IPS-20b (cell line): ENCODE results near the gene TMEM35A.
A peak's percentile ranks its signal among the peaks of the same experiment; 100 is the strongest.
"Not testable (repeated sequence)": the region's sequence is repeated elsewhere in the genome, so short reads cannot be mapped to it uniquely, and the experiment has no call there.

Experiments
- H3K27ac ChIP-seq: one replicate; pipeline ENCODE4 v1.5.1; 2013; ENCODE audit warnings: low read length
- H3K27me3 ChIP-seq: 2 replicates; pipeline ENCODE4 v1.6.1; 2013; ENCODE audit warnings: mild to moderate bottlenecking, low read length, inconsistent platforms; ENCODE audit not compliant: insufficient read depth
- H3K36me3 ChIP-seq: 2 replicates; pipeline ENCODE4 v1.6.1; 2013; ENCODE audit warnings: low read depth, mild to moderate bottlenecking, inconsistent platforms, low read length, moderate library complexity; ENCODE audit not compliant: insufficient read depth
- H3K4me1 ChIP-seq: 2 replicates; pipeline ENCODE4 v1.6.1; 2013; ENCODE audit warnings: mild to moderate bottlenecking, control low read depth, inconsistent platforms, low read length, moderate library complexity; ENCODE audit not compliant: insufficient read depth
- H3K4me3 ChIP-seq: 2 replicates; pipeline ENCODE4 v1.5.1; 2013; ENCODE audit warnings: mild to moderate bottlenecking, low read length, inconsistent platforms
- H3K9ac ChIP-seq: 2 replicates; pipeline ENCODE4 v1.6.1; 2013; ENCODE audit warnings: low read depth, mild to moderate bottlenecking, inconsistent platforms, low read length, moderate library complexity
- H3K9me3 ChIP-seq: 2 replicates; pipeline ENCODE4 v1.6.1; 2013; ENCODE audit warnings: mild to moderate bottlenecking, low read depth, low read length, inconsistent platforms; ENCODE audit not compliant: insufficient read depth

Gene TMEM35A, protein sequence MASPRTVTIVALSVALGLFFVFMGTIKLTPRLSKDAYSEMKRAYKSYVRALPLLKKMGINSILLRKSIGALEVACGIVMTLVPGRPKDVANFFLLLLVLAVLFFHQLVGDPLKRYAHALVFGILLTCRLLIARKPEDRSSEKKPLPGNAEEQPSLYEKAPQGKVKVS

DNA sequence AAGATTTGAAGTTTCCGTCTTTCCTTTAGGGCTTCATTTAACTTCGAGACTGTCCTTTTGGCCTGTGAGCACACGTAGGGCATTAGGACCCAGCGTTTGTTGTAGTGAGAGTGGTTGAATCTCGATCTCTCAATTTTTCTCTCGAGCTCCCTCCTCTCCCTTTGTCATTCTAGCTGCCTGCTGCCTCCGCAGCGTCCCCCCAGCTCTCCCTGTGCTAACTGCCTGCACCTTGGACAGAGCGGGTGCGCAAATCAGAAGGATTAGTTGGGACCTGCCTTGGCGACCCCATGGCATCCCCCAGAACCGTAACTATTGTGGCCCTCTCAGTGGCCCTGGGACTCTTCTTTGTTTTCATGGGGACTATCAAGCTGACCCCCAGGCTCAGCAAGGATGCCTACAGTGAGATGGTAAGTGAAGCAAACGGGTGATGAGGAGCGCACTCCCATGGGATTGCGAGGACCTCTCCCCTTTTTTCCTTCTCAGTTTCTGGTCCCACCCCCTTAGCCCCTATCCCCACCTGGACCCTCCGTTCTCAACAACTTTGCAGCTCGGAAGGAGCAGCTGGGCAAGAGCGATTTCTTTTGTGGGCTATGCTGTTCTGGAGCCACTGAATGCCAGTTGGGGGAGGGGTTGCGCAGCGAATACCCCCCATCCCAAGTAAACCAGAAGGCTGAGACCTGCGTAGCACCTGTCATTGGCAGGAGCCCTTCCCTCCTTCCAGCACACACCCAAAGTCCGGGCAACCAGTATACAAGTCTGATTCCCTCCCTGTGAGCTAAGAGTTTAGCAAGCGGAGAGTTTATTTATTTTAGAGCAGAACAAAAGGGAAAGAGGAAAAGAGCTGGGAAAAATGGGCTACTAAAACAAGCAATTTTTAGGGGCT lies at the start of gene TMEM35A:
TMEM35A (plus strand) TSS at position 164 of the 883 bp plus-strand sequence; CDS start at position 288, 124 bp downstream.
- peak within 1 kb of the TSS; percentile 72; the same call in 1 of the 2 replicates for H3K9ac ChIP-seq
- H3K36me3 ChIP-seq: no peaks in the 10 kb centered on the region
- no peak within 1 kb of the TSS for H3K27ac ChIP-seq
- H3K27me3 ChIP-seq: peaks cover 12% of the 10 kb centered on the region
- H3K4me1 ChIP-seq: no peaks in the 10 kb centered on the region; the same call in none of the 2 replicates
- H3K4me3 ChIP-seq: peak within 1 kb of the TSS; percentile 91
- no peaks in the 10 kb centered on the region for H3K9me3 ChIP-seq

DNA sequence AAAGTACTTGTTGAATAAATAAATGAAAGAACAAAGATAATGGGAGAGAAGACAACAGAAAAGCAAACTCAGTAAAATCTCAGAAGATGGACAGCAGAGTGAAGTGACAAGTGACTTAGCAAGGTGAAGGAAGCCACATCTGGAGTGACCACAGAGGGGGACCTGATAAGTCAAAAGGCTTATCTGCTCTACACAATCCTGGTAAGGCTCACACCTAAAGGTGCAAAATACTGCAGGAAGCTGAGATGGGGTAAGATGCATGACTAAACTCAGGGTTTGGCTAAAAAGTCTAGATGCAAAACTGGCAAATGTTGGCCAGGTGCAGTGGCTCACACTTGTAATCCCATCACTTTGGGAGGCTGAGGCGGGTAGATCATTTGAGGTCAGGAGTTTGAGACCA lies 49.0 kb upstream of the TMEM35A start:
- Histone ChIP-seq H3K27ac (no peak overlapping the region), H3K9me3 (no peaks in the 10 kb centered on the region), H3K4me3 (no peak overlapping the region), H3K9ac (no peak overlapping the region), H3K4me1 (no peaks in the 10 kb centered on the region), H3K27me3 (no peaks in the 10 kb centered on the region), H3K36me3 (peaks cover 7% of the 10 kb centered on the region)

DNA sequence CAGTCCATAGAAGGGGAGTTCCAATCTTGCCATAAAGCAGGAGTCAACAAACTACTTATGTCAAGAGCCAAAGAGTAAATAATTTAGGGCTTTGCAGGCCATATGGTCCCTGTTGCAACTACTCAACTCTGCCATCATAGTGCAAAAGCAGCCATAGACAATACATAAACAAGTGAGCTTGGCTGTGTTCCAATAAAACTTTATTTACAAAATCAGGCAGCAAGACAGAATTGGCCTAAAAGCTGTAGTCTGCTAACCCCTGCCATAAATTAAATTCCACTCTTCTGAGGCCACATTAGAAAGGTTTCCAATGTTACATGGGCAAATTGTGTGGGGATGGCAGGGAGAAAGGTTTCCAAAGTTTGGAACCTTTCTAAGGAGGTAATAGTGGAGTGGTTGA lies 41.4 kb upstream of the TMEM35A start:
- peaks cover 32% of the 10 kb centered on the region for H3K36me3 ChIP-seq
- no peaks in the 10 kb centered on the region for H3K9me3 ChIP-seq
- H3K27ac ChIP-seq: no peak overlapping the region
- no peak overlapping the region for H3K4me3 ChIP-seq
- H3K9ac ChIP-seq: no peak overlapping the region
- no peaks in the 10 kb centered on the region for H3K27me3 ChIP-seq
- no peaks in the 10 kb centered on the region for H3K4me1 ChIP-seq

DNA sequence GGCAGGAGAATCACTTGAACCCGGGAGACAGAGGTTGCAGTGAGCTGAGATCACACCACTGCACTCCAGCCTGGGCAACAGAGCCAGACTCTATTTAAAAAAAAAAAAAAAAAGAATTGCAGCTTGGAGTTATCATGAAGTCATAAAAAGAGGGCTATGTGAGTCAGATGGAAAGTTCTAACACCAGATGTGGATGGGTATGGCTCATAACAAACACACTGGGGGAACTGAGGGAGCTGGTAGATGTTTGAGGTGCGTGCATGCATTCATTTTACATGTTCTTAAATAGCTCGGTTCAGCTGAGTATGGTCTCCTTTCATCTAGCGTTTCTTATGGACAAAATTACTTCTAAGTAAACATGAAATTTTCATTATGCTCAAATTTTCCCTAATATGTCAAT lies 38.5 kb upstream of the TMEM35A start:
- no peaks in the 10 kb centered on the region for H3K9me3 ChIP-seq

DNA sequence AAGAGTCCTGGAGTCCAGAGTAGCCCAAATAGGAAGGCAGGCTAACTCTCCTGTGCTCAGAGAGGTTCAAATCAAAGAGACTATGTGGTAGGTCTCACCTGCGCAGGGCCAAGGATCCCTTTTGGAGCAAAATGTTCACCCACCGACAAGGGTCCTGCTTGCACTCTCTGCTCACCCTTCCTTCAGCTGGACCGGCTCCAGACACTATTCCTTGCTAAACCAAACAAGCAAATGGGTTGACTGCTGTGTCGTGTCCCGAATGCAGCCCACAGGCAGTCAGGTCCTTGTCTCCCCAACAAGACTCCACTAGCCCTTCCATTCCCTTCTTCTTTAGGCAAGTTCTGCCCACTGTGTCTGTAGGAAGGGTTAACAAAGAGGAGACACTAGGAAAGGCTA lies 27.5 kb upstream of the TMEM35A start:
- Histone ChIP-seq H3K9me3 (no peaks in the 10 kb centered on the region), H3K27me3 (no peaks in the 10 kb centered on the region), H3K4me3 (peak overlapping the region; percentile 81), H3K9ac (peak overlapping the region; percentile 82), H3K4me1 (no peaks in the 10 kb centered on the region), H3K36me3 (no peaks in the 10 kb centered on the region), H3K27ac (no peak overlapping the region)

More for the DNA sequence above, 38.5 kb upstream of the TMEM35A start:
- H3K27me3 ChIP-seq: no peaks in the 10 kb centered on the region
- H3K27ac ChIP-seq: no peak overlapping the region
- no peak overlapping the region for H3K9ac ChIP-seq
- no peaks in the 10 kb centered on the region for H3K4me1 ChIP-seq
- peaks cover 31% of the 10 kb centered on the region for H3K36me3 ChIP-seq
- H3K4me3 ChIP-seq: no peak overlapping the region

DNA sequence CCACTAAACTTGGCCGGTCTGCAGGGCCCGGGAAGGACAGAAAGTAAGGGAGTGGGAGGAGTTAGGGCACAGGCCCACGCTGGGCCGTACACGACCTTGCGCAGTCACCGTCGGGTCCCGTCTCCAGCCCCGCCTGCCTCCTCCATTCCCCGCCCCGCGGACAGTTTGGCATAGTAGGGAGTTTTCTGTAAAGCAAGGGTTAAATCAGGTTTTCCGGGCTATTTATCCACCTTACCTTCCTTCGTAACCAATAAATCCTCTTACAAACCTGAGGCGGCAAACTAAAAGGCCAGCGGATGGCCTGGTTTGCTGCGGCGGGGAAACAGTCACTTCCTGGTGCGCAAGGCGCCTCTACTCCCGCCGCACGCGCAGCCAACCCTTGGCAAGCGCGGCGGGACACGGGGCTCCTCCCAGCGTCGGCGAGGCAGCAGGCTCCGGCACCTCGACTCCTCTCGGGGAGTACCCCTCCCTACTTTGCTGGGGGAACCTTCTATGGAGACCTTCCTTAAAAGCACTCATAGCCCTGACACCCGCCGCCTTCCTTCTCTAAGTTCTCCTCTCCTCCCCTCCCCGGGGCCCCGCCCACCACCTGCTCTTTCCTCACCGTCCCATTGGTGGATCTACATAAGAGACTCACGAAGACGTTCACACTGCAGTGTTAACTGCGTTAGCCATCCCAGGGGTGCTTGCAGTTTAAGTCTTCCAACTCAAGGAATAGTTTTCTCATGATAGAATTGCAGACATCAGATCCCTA lies 27.0 kb upstream of the TMEM35A start, which contains the start of gene TRMT2B:
TRMT2B (minus strand) TSS at position 563 of the 754 bp plus-strand sequence. CDS start 9,822 bp downstream, outside the sequence.
- no peaks in the 10 kb centered on the region for H3K36me3 ChIP-seq
- H3K4me1 ChIP-seq: no peaks in the 10 kb centered on the region
- H3K9me3 ChIP-seq: no peaks in the 10 kb centered on the region
- peak within 1 kb of the TSS; percentile 81 for H3K4me3 ChIP-seq
- H3K27me3 ChIP-seq: no peaks in the 10 kb centered on the region
- peak within 1 kb of the TSS; percentile 82 for H3K9ac ChIP-seq
- no peak within 1 kb of the TSS for H3K27ac ChIP-seq

DNA sequence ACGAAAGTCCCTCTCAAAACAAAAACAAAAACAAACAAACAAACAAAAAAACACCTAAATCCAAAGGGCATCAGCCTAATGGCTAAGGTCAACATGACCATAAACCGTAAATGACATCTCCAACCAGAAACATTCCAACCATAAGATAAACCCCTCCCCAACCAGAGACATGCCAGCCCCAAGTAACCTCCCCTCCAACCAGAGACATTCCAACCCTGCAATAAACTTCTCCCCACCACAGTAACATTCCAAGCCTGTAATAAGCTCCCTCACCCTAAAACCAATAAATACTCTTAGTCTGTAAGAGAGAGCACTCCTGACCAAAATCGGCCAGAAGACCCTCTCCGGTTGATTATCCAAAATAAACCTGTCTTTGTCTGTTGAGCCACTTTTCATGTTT lies 22.1 kb upstream of the TMEM35A start:
- not testable (repeated sequence) for H3K9me3 ChIP-seq, H3K27me3 ChIP-seq, H3K36me3 ChIP-seq, H3K27ac ChIP-seq, H3K9ac ChIP-seq, H3K4me3 ChIP-seq, H3K4me1 ChIP-seq

DNA sequence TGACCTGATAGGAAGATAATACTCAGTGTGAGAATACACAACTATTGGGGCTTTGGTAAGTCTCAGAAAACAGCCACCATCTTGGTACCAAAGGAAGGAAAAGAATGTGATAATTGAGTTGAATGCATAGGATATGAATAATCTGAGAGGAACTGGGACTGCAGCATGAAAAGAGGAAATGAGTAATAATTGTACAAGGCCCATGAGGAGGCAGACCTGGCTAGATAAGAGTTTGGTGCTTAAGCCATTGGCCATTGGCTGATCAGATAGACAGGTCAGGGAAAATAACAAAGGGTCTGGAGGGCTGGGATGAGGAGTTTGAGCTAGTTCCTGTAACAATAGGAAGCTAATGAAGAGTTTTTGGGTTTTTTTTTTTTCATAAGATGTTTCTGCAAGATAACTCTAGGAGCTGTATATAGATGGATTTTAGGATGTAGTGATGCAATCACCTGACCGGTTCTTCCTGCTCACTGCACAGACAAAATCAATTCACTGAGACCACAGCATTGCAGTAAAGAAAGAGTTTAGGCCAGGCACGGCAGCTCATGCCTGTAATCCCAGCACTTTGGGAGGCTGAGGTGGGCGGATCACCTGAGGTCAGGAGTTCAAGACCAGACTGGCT lies 21.5 kb upstream of the TMEM35A start:
- H3K4me3 ChIP-seq: no peak overlapping the region
- H3K36me3 ChIP-seq: no peaks in the 10 kb centered on the region
- no peak overlapping the region for H3K27ac ChIP-seq
- no peaks in the 10 kb centered on the region for H3K4me1 ChIP-seq
- H3K9me3 ChIP-seq: no peaks in the 10 kb centered on the region
- H3K9ac ChIP-seq: no peak overlapping the region
- H3K27me3 ChIP-seq: no peaks in the 10 kb centered on the region

DNA sequence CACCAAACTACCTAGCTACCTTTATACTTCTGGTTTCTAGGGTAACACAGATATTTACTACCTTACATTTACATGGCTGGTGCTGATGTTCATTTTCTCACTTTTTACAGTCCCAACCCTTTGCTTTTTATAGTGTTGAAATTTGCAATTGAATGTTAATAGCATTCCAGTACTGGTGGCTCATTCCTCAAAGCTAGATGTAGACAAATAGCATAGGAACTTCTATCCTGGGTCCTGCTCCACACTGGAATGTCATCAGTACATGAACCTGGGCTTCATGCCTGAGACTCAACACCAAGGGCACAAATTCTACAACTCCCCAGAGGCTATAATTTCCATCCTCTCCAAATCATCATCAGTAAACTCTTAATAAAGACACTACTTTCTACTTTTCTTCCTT lies 16.5 kb upstream of the TMEM35A start:
- H3K9ac ChIP-seq: no peak overlapping the region
- H3K4me1 ChIP-seq: no peaks in the 10 kb centered on the region
- no peaks in the 10 kb centered on the region for H3K36me3 ChIP-seq
- H3K9me3 ChIP-seq: no peaks in the 10 kb centered on the region
- H3K27ac ChIP-seq: no peak overlapping the region
- no peak overlapping the region for H3K4me3 ChIP-seq
- H3K27me3 ChIP-seq: no peaks in the 10 kb centered on the region

DNA sequence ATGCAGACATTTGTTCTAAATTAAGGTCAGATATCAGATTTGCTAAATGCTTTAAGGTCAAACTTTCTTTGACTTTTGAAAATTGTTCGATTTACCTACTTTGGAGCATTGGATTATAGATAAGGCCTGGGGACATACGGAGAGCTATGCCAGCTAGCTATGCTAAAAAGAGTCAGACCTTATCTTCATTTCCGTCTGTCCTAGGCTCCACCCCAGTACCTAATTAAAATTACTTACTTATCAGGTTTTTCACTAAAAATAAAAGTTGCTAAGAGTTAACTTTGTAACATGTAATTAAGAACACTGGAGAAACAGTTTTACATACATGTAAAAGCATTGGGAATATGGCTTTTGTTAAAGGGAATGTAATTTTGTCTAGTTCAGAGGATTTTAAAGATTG lies 7.1 kb upstream of the TMEM35A start:
- H3K9me3 ChIP-seq: no peaks in the 10 kb centered on the region
- H3K4me1 ChIP-seq: no peaks in the 10 kb centered on the region
- H3K9ac ChIP-seq: no peak overlapping the region
- H3K4me3 ChIP-seq: no peak overlapping the region
- H3K27me3 ChIP-seq: no peaks in the 10 kb centered on the region
- H3K36me3 ChIP-seq: no peaks in the 10 kb centered on the region
- H3K27ac ChIP-seq: no peak overlapping the region

DNA sequence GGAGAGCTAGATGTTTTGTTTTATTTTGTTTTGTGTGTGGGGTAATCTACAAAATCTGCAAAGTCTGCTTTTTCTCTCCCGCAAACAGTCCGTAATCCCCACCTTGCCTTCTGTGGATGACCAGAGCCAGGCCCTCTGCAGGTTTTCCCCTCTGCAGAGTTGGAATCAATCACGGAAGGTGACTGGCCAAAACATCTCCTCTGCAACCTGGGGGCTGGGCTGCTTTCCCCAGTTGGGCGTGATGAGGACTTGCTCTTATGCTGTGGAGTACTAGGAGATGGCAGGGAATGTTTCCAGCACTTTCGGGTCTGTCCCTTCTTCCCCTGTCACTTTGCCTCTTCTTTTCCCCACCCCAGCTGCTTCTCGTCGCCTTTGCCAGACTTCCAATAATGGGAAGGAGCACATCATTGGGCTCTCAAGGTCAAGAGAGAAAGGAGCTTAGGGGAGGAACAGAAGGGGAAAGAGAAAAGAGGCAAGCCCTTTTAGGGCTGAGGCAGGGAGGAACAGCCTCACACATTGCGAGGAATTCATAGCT lies 1.1 kb downstream of the TMEM35A start:
- Histone ChIP-seq H3K4me3 (peak overlapping the region; percentile 91), H3K36me3 (no peaks in the 10 kb centered on the region), H3K9me3 (no peaks in the 10 kb centered on the region), H3K9ac (peak overlapping the region; percentile 72; the same call in 1 of the 2 replicates), H3K27ac (no peak overlapping the region), H3K4me1 (no peaks in the 10 kb centered on the region; the same call in none of the 2 replicates), H3K27me3 (peaks cover 12% of the 10 kb centered on the region)
